Activated T-cell treated with anti-CD3 and anti-CD28 coated beads for 4 hours (primary cell): ENCODE measurements around the gene C1QTNF1.
A peak's percentile ranks its signal among the peaks of the same experiment; 100 is the strongest.

Experiments
- DNase-seq: peaks from one replicate; pipeline ENCODE4 v3.0.0-alpha.2; 2020

The C1QTNF1 gene

GRCh38 chr17:79082311-79083190, 58.6 kb downstream of the C1QTNF1 start:
- DNase-seq: peak; percentile 36

GRCh38 chr17:79083191-79083971, 59.4 kb downstream of the C1QTNF1 start:
- no peak for DNase-seq

GRCh38 chr17:79084291-79085153, 60.6 kb downstream of the C1QTNF1 start:
- no peak for DNase-seq

- no peak for DNase-seq
Observed at GRCh38 chr17:79085154-79085920, 61.4 kb downstream of the C1QTNF1 start.

- no peak for DNase-seq
Observed at GRCh38 chr17:79085921-79086551, 62.1 kb downstream of the C1QTNF1 start.

GRCh38 chr17:79086609-79087427, 62.8 kb downstream of the C1QTNF1 start:
- DNase-seq: no peak

- peak; percentile 72 for DNase-seq
Observed at GRCh38 chr17:79087428-79088143, 63.6 kb downstream of the C1QTNF1 start.

- DNase-seq: no peak
Observed at GRCh38 chr17:79088247-79088996, 64.5 kb downstream of the C1QTNF1 start.

GRCh38 chr17:79088997-79089328, 65.0 kb downstream of the C1QTNF1 start:
- DNase-seq: no peak

GRCh38 chr17:79089720-79090442, 65.9 kb downstream of the C1QTNF1 start:
- DNase-seq: no peak

GRCh38 chr17:79090443-79091225, 66.7 kb downstream of the C1QTNF1 start:
- no peak for DNase-seq

GRCh38 chr17:79091226-79091670, 67.3 kb downstream of the C1QTNF1 start:
- DNase-seq: no peak

GRCh38 chr17:79092567-79092966, 68.6 kb downstream of the C1QTNF1 start:
- DNase-seq: no peak

GRCh38 chr17:79093270-79093669, 69.3 kb downstream of the C1QTNF1 start:
- no peak for DNase-seq

GRCh38 chr17:79094261-79094660, 70.3 kb downstream of the C1QTNF1 start:
- no peak for DNase-seq

- DNase-seq: no peak
Observed at GRCh38 chr17:79095345-79096055, 71.5 kb downstream of the C1QTNF1 start.

- no peak for DNase-seq
Observed at GRCh38 chr17:79096477-79096876, 72.5 kb downstream of the C1QTNF1 start.
